ENCODE results near the gene CBL. TPM values are rescaled to one million over a fixed set of nuclear protein-coding genes. Genes with fewer than 3 reads are reported as not detected.

Gene CBL
- total RNA-seq, 1 experiment from 2014 or later: 56.4 TPM

GRCh38 chr11:119324189-119324588 lies 118.0 kb downstream of the CBL start:
- no peaks in the 10 kb centered on the region for H3K9me3 ChIP-seq (ENCODE audit: control insufficient read depth, low read depth, low read length)
- no peak overlapping the region for H3K9ac ChIP-seq (ENCODE audit: extremely low read depth, insufficient read length, low read length)

More at GRCh38 chr11:119324189-119324588, 118.0 kb downstream of the CBL start:
- Histone ChIP-seq H3K27ac (ENCODE audit: insufficient read length, low read depth, low read length) (no peak overlapping the region), H3K4ac (ENCODE audit: low read depth, low read length) (no peak overlapping the region), H3K4me1 (ENCODE audit: insufficient read depth, low read length) (peaks cover 4% of the 10 kb centered on the region; the same call in 1 of the 2 replicates), H3K14ac (ENCODE audit: insufficient read depth, low read length) (no peak overlapping the region), H3K79me1 (ENCODE audit: insufficient read depth, low read depth, low read length, poor library complexity, severe bottlenecking) (no peaks in the 10 kb centered on the region), H3K79me2 (ENCODE audit: insufficient read depth, low read length) (no peaks in the 10 kb centered on the region), H3K18ac (ENCODE audit: insufficient read length, low read depth, low read length) (no peak overlapping the region), H2BK120ac (ENCODE audit: low read depth, low read length, poor library complexity, severe bottlenecking) (no peak overlapping the region), H2AFZ (ENCODE audit: low read length) (no peak overlapping the region), H4K8ac (replicated peaks; ENCODE audit: insufficient read length, low read depth, low read length) (no peak overlapping the region), H2AK5ac (ENCODE audit: insufficient read length, low read length) (no peak overlapping the region), H3K23me2 (ENCODE audit: insufficient read length, low read depth, low read length, poor library complexity, severe bottlenecking) (peaks cover 12% of the 10 kb centered on the region), H3K4me2 (ENCODE audit: insufficient read depth, insufficient read length, low read length) (no peak overlapping the region), H3K27me3 (ENCODE audit: insufficient read depth, low read length) (no peaks in the 10 kb centered on the region), H4K5ac (ENCODE audit: insufficient read length, low read depth, low read length) (no peak overlapping the region), H2BK15ac (ENCODE audit: low read depth, low read length) (no peak overlapping the region), H3K23ac (ENCODE audit: insufficient read length, low read depth, low read length) (no peak overlapping the region), H4K20me1 (ENCODE audit: control insufficient read depth, insufficient read depth, insufficient read length) (no peaks in the 10 kb centered on the region), H4K91ac (ENCODE audit: insufficient read length, low read depth, low read length) (no peak overlapping the region), H2BK12ac (ENCODE audit: insufficient read length, low read depth, low read length) (no peak overlapping the region), H2BK5ac (ENCODE audit: insufficient read length, low read length) (no peak overlapping the region), H2BK20ac (ENCODE audit: low read depth, low read length, poor library complexity, severe bottlenecking) (no peak overlapping the region), H3T11ph (ENCODE audit: low read length) (no peak overlapping the region), H3K56ac (ENCODE audit: insufficient read length, low read depth, low read length) (no peak overlapping the region)
- no peak for TF ChIP-seq CTCF (conservative IDR thresholded peaks at IDR 0.05)
- no peak for DNase-seq
- no peaks in the 10 kb centered on the region; a peak in 1 of 5 replicates for H3K9me3 Mint-ChIP-seq
- no peaks in the 10 kb centered on the region; the same call in 1 of the 2 replicates for H3K27me3 Mint-ChIP-seq (ENCODE audit: low read depth)
- no peak overlapping the region; a peak in 1 of 5 replicates for H3K4me3 Mint-ChIP-seq
- H3K4me1 Mint-ChIP-seq: peaks cover 22 to 24% of the 10 kb centered on the region in 2 experiments
- H3K36me3 Mint-ChIP-seq (ENCODE audit: insufficient read depth in 1 of 3, low read depth in 3 of 3): no peaks in the 10 kb centered on the region
- no peak overlapping the region for H3K27ac Mint-ChIP-seq
- WGBS (ENCODE audit: extremely low coverage, insufficient read length, low lambda C conversion rate): no CpG with 5 or more reads among the region's 4 CpGs

Data from H9 (cell line).